GM12878 (cell line): ENCODE measurements around the gene CDCA3. TPM values are rescaled to one million over a fixed set of nuclear protein-coding genes. Genes with fewer than 3 reads are reported as not detected.
A peak's percentile ranks its signal among the peaks of the same experiment; 100 is the strongest.

Experiments used
- ATAC-seq: fragments of 200-7000 bp; cut with Tn5 transposase; 3 replicates; pipeline ENCODE4 v1.9.1; 2020; ENCODE audit warnings: mild to moderate bottlenecking, moderate library complexity
- BruUV-seq: library from RNA; stranded (reverse); fragments of 400-500 nt; replicated peaks from 2 replicates; lab custom pipeline; 2021; lab: Mats Ljungman, UMichigan
- CTCF ChIA-PET: fragments of 300-600 bp; sonication (Branson Sonifier 250); formaldehyde crosslinking; extraction: SDS; loops from one replicate; lab custom pipeline; 2021; ENCODE audit warnings: inconsistent platforms; lab: Yijun Ruan, JAX
- POLR2A ChIA-PET: fragments of 350-600 bp; formaldehyde crosslinking; extraction: SDS; loops from one replicate; lab custom pipeline; 2021; ENCODE audit warnings: inconsistent platforms; lab: Charles Lee
- RAD21 ChIA-PET: fragments of 300-600 bp; sonication (Branson Sonifier 250); formaldehyde crosslinking; loops from one replicate; lab custom pipeline; 2023; ENCODE audit warnings: antibody characterized with exemption; ENCODE audit not compliant: unreplicated experiment; lab: Charles Lee
- SMC1A ChIA-PET: fragments of 300-600 bp; sonication (Branson Sonifier 250); formaldehyde crosslinking; loops from one replicate; lab custom pipeline; 2023; ENCODE audit not compliant: unreplicated experiment, uncharacterized antibody; lab: Charles Lee
- DNase-seq: peaks from one replicate; pipeline ENCODE4 v3.0.0-alpha.2; 2011; ENCODE audit warnings: low read depth, low spot score
- FAIRE-seq: peaks from 3 replicates; lab custom pipeline; 2011; peaks lifted over from hg19 to GRCh38; lab: Jason Lieb, UNC
- H2AFZ ChIP-seq: 2 replicates; pipeline ENCODE4 v1.6.0; 2011; ENCODE audit warnings: low read depth, low read length, control low read depth; ENCODE audit not compliant: control insufficient read depth
- H3K27ac ChIP-seq: 2 replicates; pipeline ENCODE4 v1.5.1; 2011; ENCODE audit warnings: control low read depth; ENCODE audit not compliant: control insufficient read depth, insufficient read depth
- H3K27me3 ChIP-seq, 2 experiments: replicated peaks in 1 of 2; 2 replicates each; pipeline versions ENCODE4 v1.6.0 to v1.6.1; 2011; ENCODE audit warnings: low read length in 1 of 2; ENCODE audit not compliant: control insufficient read depth in 2 of 2, insufficient read depth in 2 of 2
- H3K36me3 ChIP-seq, 2 experiments: 2 replicates each; pipeline ENCODE4 v1.5.1; 2011; ENCODE audit warnings: low read length in 1 of 2; ENCODE audit not compliant: control insufficient read depth in 2 of 2, insufficient read depth in 2 of 2
- H3K4me1 ChIP-seq: 2 replicates; pipeline ENCODE4 v1.6.1; 2011; ENCODE audit warnings: mild to moderate bottlenecking, low read length, moderate library complexity, mixed read lengths; ENCODE audit not compliant: control insufficient read depth, insufficient read depth
- H3K4me2 ChIP-seq: 2 replicates; pipeline ENCODE4 v1.6.0; 2011; ENCODE audit warnings: control low read depth; ENCODE audit not compliant: control insufficient read depth, insufficient read depth
- H3K4me3 ChIP-seq: fragments of 200-600 bp; sonication (generic); 2 replicates; pipeline ENCODE4 v1.5.1; 2016
- H3K79me2 ChIP-seq: 2 replicates; pipeline ENCODE4 v1.6.0; 2011; ENCODE audit warnings: low read length; ENCODE audit not compliant: control insufficient read depth, insufficient read depth
- H3K9ac ChIP-seq: 2 replicates; pipeline ENCODE4 v1.8.0; 2011; ENCODE audit warnings: low read length, control low read depth, mixed read lengths; ENCODE audit not compliant: control insufficient read depth, insufficient read depth
- H3K9me3 ChIP-seq: replicated peaks from 3 replicates; pipeline ENCODE4 v1.5.1; 2011; ENCODE audit warnings: mild to moderate bottlenecking, low read length; ENCODE audit not compliant: control insufficient read depth, insufficient read depth
- H4K20me1 ChIP-seq: 2 replicates; pipeline ENCODE4 v1.6.0; 2011; ENCODE audit not compliant: control insufficient read depth, insufficient read depth
- CTCF ChIP-seq, 3 experiments: IDR thresholded peaks in 2 of 3; conservative IDR thresholded peaks in 1 of 3; 2 replicates each; pipeline ENCODE4 v1.5.1; 2011; ENCODE audit warnings: low read depth in 3 of 3, low read length in 3 of 3, mild to moderate bottlenecking in 3 of 3, control low read depth in 2 of 3, moderate library complexity in 2 of 3, inconsistent platforms in 1 of 3, mixed read lengths in 1 of 3; ENCODE audit not compliant: control insufficient read depth in 2 of 3, insufficient read depth in 1 of 3; ENCODE audit errors: extremely low read depth in 1 of 3
- KLF5 ChIP-seq: fragments of 450-650 bp; IDR thresholded peaks from 2 replicates; pipeline ENCODE4 v1.6.1; 2014; ENCODE audit warnings: mild to moderate bottlenecking; ENCODE audit not compliant: partially characterized antibody
- RELB ChIP-seq: fragments of 450-650 bp; IDR thresholded peaks from 2 replicates; pipeline ENCODE4 v1.6.1; 2017; ENCODE audit warnings: low read depth, mild to moderate bottlenecking, moderate library complexity
- WGBS: methylation state at CpG from one replicate; pipeline ENCODE4 v1.1.6; 2016; ENCODE audit warnings: low lambda C conversion rate; ENCODE audit not compliant: insufficient replicate concordance, insufficient coverage; ENCODE audit errors: missing lambda C conversion rate; 5-methylcytosine and 5-hydroxymethylcytosine counted together
- in situ Hi-C: fragments of 300-500 bp; cut with MboI; formaldehyde crosslinking; loops from 9 replicates; pipeline ENCODE4 v1.14.3; 2018; ENCODE audit warnings: mixed read lengths
- intact Hi-C: fragments of 100-400 bp; cut with micrococcal nuclease; formaldehyde crosslinking; loops from one replicate; pipeline ENCODE4 v1.14.2; 2022; ENCODE audit not compliant: unreplicated experiment
- polyA plus RNA-seq, 11 experiments: library from polyadenylated mRNA; depleted of rRNA in 4 of 11; unstranded in 6 of 11; stranded (reverse) in 5 of 11; fragments of >200 nt; fragmentation: Nextera tagmentation in 4 of 11; fragmentation: Illumina TruSeq in 1 of 11; extraction: Ambion mirVana in 4 of 11; extraction: Trizol in 1 of 11; gene quantifications; 1 replicate in 1 of 11; 2 replicates in 10 of 11; pipeline versions ENCODE4 v1.2.1 to v1.2.3, GENCODE V29; 2011 to 2016; ENCODE audit warnings: inconsistent platforms in 2 of 11, missing spikeins in 2 of 11, low read depth in 1 of 11
- total RNA-seq, 4 experiments: library from RNA; depleted of rRNA in 3 of 4; stranded (reverse); fragments of >200 nt in 3 of 4; fragmentation: Illumina TruSeq in 1 of 4; extraction: Trizol in 1 of 4; gene quantifications; 2 replicates each; pipeline versions ENCODE4 v1.2.1 to v1.2.3, GENCODE V29; 2013 to 2021

Gene CDCA3
- total and polyA plus RNA-seq, 10 of the 15 experiments (the other 5 are each of a cell fraction or from before 2014, with no cell fraction given), result 34.5 to 148 (median 97.4) TPM

- no peak overlapping the region for H3K9ac ChIP-seq
- POLR2A ChIA-PET, result interaction anchor here (0.9 to 1.4 kb wide), 3 partner anchors 10 to 70 kb away, joined by 3 to 4 read pairs (median 3); no protein-coding TSS in a partner anchor
- H3K4me3 ChIP-seq, result peak overlapping the region; percentile 74; the same call in 1 of the 2 replicates
- no peak overlapping the region for H3K27ac ChIP-seq
- peaks cover 4% of the 10 kb centered on the region for H3K4me1 ChIP-seq
- BruUV-seq, result no TSS peak
- H3K27me3 ChIP-seq, result peaks cover 23 to 24% of the 10 kb centered on the region in 2 experiments
- TF ChIP-seq KLF5 (no peak), CTCF (IDR thresholded peaks at IDR 0.05 in 2 of 3, conservative IDR thresholded peaks at IDR 0.05 in 1 of 3; ENCODE audit: control insufficient read depth in 2 of 3, extremely low read depth in 1 of 3, insufficient read depth in 1 of 3, low read depth in 3 of 3, low read length in 3 of 3) (0 out of 6 replicates have a peak, but pooled peaks of 1 of the 3 experiments have one; percentile 1), RELB (0 out of 2 replicates have a peak, but pooled peaks have one; percentile 1)
- H2AFZ ChIP-seq, result peak overlapping the region; percentile 68; the same call in 1 of the 2 replicates
- SMC1A ChIA-PET, result interaction anchor here (1.1 kb wide), 1 partner anchor 206 kb away, joined by 3 read pairs; no protein-coding TSS in a partner anchor
- no peaks in the 10 kb centered on the region for H3K9me3 ChIP-seq
- DNase-seq (no peak), ATAC-seq (peak; percentile 4; the same call in 1 of the 3 replicates), FAIRE-seq (no peak)
- RAD21 ChIA-PET, result interaction anchor here (1.0 to 3.0 kb wide), 4 partner anchors 9 to 76 kb away, joined by 3 to 14 read pairs (median 4); partner anchors contain the start of genes GPR162, MLF2 and USP5
- no peaks in the 10 kb centered on the region for H4K20me1 ChIP-seq
- in situ Hi-C loops (loop anchor here (5.0 kb wide), 1 partner anchor 77 kb away; the partner anchor contains the start of gene MLF2), intact Hi-C loops (loop anchor here (5.0 kb wide), 1 partner anchor 92 kb away; no protein-coding TSS in a partner anchor)
- no peaks in the 10 kb centered on the region for H3K79me2 ChIP-seq
- CTCF ChIA-PET, result interaction anchor here (1.1 to 2.3 kb wide), 5 partner anchors 10 to 77 kb away, joined by 3 to 14 read pairs (median 5); partner anchors contain the start of genes MLF2 and SPSB2
- WGBS, result 28% methylated on average over 19 of the region's 19 CpGs
- no peaks in the 10 kb centered on the region for H3K36me3 ChIP-seq
- peak overlapping the region; percentile 95 for H3K4me2 ChIP-seq
Observed at GRCh38 chr12:6829536-6830220, 21.4 kb downstream of the CDCA3 start.
